WI38 (cell line): ENCODE results near the gene ISLR2.
"Not testable (repeated sequence)": the region's sequence is repeated elsewhere in the genome, so short reads cannot be mapped to it uniquely, and the experiment has no call there.

Experiments
- H3K4me3 ChIP-seq: 2 replicates; pipeline ENCODE4 v1.5.1; 2011; ENCODE audit warnings: low read depth, mild to moderate bottlenecking, control low read depth, low read length
- TF ChIP-seq, protein P1 (sequence below): IDR thresholded peaks from 2 replicates; pipeline ENCODE4 v1.5.1; 2012; ENCODE audit warnings: low read depth, mild to moderate bottlenecking, control low read depth, low read length

ISLR2 gene

DNA sequence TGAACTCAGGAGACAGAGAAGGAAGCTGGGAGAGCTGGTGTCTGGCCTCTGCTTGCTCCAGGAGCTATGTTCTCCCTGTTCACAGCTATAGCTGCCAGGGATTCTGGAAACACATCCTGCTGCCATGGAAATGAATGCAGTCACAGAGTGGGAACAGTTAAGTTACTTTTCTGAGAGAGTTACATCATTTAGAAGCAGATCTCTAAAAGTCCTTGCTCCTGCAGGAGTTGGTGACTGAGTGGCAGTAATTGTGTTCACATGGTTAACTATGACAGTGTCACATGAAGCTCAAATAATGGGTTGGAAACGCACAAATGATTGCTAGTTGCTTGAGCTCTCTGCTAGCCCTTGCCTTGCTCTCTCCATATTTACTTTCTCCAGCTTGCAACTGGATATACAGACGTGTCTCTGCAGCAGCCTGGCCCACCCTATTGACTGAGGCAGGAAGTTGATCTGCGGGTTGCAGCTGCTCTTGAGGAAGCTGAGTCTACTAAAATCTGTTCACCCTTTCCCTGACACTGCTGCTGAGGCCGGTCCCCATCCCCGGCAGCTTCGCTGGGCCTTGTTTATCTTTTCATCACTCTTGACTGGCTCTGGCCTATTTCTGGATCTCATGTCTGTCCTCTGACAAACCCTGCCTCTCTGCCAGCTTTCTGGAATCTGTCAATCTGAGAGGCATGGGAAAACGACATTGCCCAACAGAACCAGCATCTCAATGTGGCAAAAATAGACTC lies 26.5 kb downstream of the ISLR2 start:
- TF ChIP-seq, protein P1, sequence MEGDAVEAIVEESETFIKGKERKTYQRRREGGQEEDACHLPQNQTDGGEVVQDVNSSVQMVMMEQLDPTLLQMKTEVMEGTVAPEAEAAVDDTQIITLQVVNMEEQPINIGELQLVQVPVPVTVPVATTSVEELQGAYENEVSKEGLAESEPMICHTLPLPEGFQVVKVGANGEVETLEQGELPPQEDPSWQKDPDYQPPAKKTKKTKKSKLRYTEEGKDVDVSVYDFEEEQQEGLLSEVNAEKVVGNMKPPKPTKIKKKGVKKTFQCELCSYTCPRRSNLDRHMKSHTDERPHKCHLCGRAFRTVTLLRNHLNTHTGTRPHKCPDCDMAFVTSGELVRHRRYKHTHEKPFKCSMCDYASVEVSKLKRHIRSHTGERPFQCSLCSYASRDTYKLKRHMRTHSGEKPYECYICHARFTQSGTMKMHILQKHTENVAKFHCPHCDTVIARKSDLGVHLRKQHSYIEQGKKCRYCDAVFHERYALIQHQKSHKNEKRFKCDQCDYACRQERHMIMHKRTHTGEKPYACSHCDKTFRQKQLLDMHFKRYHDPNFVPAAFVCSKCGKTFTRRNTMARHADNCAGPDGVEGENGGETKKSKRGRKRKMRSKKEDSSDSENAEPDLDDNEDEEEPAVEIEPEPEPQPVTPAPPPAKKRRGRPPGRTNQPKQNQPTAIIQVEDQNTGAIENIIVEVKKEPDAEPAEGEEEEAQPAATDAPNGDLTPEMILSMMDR, result no peak
- no peak overlapping the region for H3K4me3 ChIP-seq

DNA sequence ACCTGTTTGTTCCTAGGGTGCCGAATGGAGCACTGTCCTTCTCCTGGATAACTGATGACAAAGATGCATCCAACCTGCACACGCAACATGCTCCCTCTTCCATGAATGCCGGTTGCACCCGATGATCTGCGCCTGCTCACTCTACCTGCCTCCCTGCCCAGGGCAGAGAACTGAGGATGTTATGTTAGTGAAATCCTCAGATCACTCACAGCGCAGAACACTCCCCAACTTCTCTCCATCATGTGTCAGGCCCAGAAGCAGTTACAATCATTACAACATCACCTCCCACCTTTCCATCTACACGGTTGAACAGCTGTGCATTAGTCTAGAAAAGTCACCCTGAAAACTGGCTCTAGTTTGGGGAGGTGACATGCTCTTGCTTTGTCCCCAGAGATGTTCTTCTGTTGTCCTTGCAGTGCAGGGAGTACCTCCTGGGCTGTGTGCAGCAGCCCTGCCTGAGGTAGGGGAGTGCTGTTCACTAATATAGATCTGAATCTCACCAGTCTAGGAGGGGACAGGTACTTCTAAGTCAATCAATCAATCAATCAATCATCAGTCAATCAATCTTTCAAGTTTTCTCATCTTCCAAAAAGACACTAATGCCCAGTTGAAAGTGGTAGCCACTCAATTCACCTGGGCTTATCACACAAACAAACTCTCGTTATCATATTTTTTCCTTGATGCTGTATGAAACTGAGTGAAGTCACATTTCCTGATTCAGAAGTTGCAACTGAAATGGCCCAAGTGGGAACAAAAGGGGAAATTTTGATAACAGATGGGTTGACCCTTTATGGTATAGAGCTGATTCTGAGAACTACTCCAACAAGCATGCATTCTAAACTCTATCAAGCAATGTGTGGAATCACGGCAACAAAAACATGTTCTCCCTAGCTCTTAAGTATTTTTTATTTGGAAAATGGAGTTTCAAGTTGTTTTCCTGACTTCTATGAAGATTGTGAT lies 27.8 kb downstream of the ISLR2 start:
- TF ChIP-seq, protein P1, result no peak
- H3K4me3 ChIP-seq, result no peak overlapping the region

DNA sequence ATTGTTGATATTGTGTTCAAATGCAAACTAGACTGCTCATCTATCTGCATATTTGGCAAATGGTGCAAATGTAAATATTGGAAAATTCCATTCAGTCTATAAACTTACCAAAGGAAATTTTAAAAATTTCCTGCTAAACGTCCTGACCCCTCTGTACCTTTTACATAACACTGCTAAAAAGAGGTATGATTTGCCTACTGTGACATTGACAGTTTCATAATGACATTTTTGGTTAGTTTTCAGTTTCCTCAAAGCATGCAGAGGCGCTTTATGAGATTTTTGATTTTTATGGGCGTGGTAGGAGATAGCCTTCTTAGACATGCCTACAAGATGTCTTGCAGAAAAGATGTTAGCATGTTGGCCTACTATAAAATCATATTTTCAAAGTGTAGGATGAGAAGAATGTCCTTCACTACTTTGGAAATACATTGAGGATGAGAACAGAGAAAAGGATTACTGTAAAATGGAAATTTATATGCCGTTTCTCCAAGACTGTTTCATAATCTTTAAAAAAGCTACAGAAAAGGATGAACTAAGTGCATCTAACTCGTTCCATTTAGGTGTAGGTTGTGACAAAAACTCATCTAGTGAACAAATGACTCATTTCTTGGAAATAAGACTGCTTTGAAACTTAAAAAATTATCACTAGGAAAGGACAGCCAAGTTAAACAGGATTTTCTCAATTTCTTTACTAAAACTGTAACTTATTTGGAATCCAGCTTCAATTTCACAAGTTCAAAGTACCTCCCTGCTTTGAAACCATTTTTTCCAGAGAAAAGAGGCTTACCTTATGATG lies 28.7 kb downstream of the ISLR2 start:
- TF ChIP-seq, protein P1, result no peak
- no peak overlapping the region for H3K4me3 ChIP-seq

DNA sequence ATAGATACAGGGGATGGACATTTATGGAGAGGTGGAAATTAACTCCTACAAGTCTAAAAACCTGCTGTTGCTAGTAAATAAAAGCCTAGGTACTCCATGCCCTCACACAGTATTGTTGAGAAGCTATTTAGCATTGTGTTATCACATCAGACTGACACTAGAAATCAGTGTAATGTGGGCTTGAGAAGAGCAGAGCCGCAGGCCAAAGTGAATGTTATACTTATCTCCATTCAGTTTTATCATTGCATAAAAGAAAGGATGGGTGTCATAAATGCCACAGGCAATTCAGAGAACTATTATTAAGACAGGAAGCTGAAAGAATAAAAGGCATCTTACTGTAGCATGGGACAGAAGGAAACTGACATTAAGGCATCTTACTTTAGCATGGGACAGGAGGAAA lies 29.4 kb downstream of the ISLR2 start:
- TF ChIP-seq, protein P1, result no peak

DNA sequence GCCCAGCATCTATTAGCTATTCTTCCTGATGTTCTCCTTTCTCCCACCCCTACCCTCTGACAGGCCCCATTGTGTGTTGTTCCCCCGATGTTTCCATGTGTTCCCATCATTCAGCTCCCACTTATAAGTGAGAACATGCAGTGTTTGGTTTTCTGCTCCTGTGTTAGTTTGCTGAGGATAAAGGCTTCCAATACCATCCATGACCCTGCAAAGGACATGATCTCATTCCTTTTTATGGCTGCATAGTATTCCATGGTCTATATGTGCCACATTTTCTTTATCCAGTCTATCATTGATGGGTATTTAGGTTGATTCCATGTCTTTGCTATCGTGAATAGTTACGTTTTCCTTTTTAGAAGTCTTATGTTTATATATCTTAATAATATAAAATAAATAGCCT lies 30.0 kb downstream of the ISLR2 start:
- H3K4me3 ChIP-seq, result not testable (repeated sequence)

More for the DNA sequence above, 29.4 kb downstream of the ISLR2 start:
- H3K4me3 ChIP-seq, result no peak overlapping the region

- H3K4me3 ChIP-seq, result not testable (repeated sequence)
Observed at GRCh38 chr15:74162195-74162536, 31.8 kb downstream of the ISLR2 start.

DNA sequence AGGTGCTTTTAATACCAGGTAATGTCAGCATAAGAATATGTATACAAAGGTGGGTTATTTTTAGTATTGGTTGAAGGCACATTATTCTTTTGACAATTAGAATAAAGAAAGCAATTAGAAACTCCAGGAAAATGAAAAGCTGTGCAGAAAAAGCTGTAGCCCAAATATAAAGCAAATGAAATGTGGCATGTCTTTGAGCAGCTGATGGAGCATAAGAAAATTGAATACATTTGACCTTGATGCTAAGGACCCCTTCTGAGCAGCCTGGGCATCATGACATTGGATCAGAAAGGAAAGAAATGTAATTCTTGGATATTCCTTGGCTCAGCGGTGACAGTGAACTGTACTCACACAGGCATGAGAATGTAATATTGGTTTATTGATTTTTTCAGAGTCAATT lies 35.1 kb downstream of the ISLR2 start:
- no peak overlapping the region for H3K4me3 ChIP-seq
- TF ChIP-seq, protein P1, result no peak
